ENCODE results near the gene DHRSX. TPM values are rescaled to one million over a fixed set of nuclear protein-coding genes. Genes with fewer than 3 reads are reported as not detected.

Gene DHRSX
- total RNA-seq, 1 experiment from 2014 or later: 21.5 TPM

DNA sequence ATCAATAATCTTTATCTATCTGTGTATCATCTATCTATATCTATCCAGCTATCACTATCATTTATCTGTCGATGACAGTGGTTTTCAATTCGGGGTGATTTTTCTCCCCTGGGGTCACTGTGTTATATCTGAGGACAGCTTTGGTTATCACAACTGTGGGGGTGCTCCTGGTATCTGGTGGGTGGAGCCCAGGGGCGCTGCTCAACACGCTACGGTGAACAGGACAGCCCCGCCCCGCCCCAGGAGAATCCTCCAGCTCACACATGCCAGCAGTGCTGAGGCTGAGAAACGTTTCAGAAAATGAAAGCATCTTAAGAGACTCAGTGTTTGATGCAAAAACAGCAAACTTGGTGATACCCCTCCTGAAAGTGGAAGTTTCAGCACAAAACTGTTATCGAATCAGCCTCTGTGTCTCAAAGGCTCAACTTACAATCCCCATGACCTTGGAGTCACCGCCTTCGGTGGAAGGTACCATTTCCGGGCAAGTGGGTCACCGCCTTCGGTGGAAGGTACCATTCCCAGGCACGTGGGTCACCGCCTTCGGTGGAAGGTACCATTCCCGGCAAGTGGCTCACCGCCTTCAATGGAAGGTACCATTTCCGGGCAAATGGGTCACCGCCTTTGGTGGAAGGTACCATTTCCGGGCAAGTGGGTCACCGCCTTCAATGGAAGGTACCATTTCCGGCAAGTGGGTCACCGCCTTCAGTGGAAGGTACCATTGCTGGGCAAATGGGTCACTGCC is 315.3 kb downstream of the DHRSX start:
- no TSS peak for BruUV-seq (replicated peaks)
- no peak for TF ChIP-seq CTCF (IDR thresholded peaks at IDR 0.05; ENCODE audit: unreplicated experiment)
- no peaks in the 10 kb centered on the region for H3K4me1 Mint-ChIP-seq (ENCODE audit: low read depth, unreplicated experiment)
- H3K4me3 Mint-ChIP-seq (ENCODE audit: low read depth, unreplicated experiment): no peak overlapping the region
- no peak overlapping the region for H3K27ac Mint-ChIP-seq (ENCODE audit: unreplicated experiment)
- no peaks in the 10 kb centered on the region for H3K36me3 Mint-ChIP-seq (ENCODE audit: insufficient read depth, unreplicated experiment)
- H3K27me3 Mint-ChIP-seq (ENCODE audit: unreplicated experiment): no peaks in the 10 kb centered on the region
- peaks cover 8% of the 10 kb centered on the region for H3K9me3 Mint-ChIP-seq (ENCODE audit: low read depth, unreplicated experiment)
- no peak for DNase-seq
- intact Hi-C loops (cut with micrococcal nuclease; ENCODE audit: unreplicated experiment): no loop called here
- CTCF ChIA-PET: no interaction called here

GRCh38 chrX:2184089-2184488 is 316.7 kb downstream of the DHRSX start:
- H3K27me3 Mint-ChIP-seq (ENCODE audit: unreplicated experiment): no peaks in the 10 kb centered on the region
- CTCF ChIA-PET: no interaction called here
- DNase-seq: no peak
- no peak for TF ChIP-seq CTCF (IDR thresholded peaks at IDR 0.05; ENCODE audit: unreplicated experiment)
- peaks cover 8% of the 10 kb centered on the region for H3K9me3 Mint-ChIP-seq (ENCODE audit: low read depth, unreplicated experiment)
- intact Hi-C loops (cut with micrococcal nuclease; ENCODE audit: unreplicated experiment): no loop called here
- BruUV-seq (replicated peaks): no TSS peak
- H3K4me3 Mint-ChIP-seq (ENCODE audit: low read depth, unreplicated experiment): no peak overlapping the region
- no peaks in the 10 kb centered on the region for H3K36me3 Mint-ChIP-seq (ENCODE audit: insufficient read depth, unreplicated experiment)
- no peak overlapping the region for H3K27ac Mint-ChIP-seq (ENCODE audit: unreplicated experiment)
- H3K4me1 Mint-ChIP-seq (ENCODE audit: low read depth, unreplicated experiment): no peaks in the 10 kb centered on the region

DNA sequence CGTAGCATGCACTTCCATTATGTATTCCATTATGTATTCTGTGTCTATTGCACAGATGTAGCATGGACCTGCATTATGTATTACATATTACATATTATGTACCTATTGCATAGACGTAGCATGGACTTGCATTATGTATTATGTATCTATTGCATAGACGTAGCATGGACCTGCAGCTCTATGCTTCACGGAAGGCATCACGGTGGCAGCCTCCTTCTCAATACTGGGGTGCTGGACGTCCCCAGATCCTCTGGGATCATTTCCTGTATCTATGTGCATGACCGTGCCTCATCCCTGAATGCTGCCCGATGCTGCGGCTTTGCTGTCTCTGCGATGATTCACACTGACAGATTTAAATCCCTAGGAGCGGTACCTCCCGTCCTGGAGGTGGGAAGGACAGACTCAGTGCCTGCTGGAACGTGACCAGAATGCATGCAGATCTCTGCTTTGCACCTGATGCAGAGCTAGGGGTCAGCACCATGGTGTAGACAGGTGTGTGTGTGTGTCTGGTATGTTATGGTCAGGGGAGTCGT is 317.5 kb downstream of the DHRSX start:
- Mint-ChIP-seq H3K27ac (ENCODE audit: unreplicated experiment) (no peak overlapping the region), H3K4me3 (ENCODE audit: low read depth, unreplicated experiment) (no peak overlapping the region), H3K9me3 (ENCODE audit: low read depth, unreplicated experiment) (peaks cover 6% of the 10 kb centered on the region), H3K36me3 (ENCODE audit: insufficient read depth, unreplicated experiment) (no peaks in the 10 kb centered on the region), H3K4me1 (ENCODE audit: low read depth, unreplicated experiment) (no peaks in the 10 kb centered on the region), H3K27me3 (ENCODE audit: unreplicated experiment) (no peaks in the 10 kb centered on the region)
- DNase-seq: no peak
- intact Hi-C loops (cut with micrococcal nuclease; ENCODE audit: unreplicated experiment): no loop called here
- TF ChIP-seq CTCF (IDR thresholded peaks at IDR 0.05; ENCODE audit: unreplicated experiment): no peak
- BruUV-seq (replicated peaks): no TSS peak
- CTCF ChIA-PET: no interaction called here

DNA sequence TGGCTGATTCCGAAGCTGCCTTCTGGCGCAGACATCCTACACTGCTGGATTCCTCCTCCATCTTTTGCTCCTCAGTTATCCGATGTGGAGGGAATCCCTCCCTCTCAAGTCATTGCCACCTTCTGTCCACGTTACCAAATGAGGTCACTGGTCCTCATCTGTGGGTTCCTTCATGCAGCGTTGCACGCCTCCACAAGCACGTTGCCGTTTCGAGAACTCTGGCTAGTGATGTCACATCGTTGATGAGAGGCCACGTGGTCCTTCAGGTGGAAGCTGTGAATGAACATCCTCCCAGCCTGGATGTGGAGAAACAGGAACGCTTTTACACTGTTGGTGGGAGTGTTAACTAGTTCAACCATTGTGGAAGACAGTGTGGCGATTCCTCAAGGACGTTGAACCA is 323.2 kb downstream of the DHRSX start:
- Mint-ChIP-seq H3K4me1 (ENCODE audit: low read depth, unreplicated experiment) (no peaks in the 10 kb centered on the region), H3K4me3 (ENCODE audit: low read depth, unreplicated experiment) (no peak overlapping the region), H3K36me3 (ENCODE audit: insufficient read depth, unreplicated experiment) (no peaks in the 10 kb centered on the region), H3K27me3 (ENCODE audit: unreplicated experiment) (no peaks in the 10 kb centered on the region), H3K27ac (ENCODE audit: unreplicated experiment) (no peak overlapping the region), H3K9me3 (ENCODE audit: low read depth, unreplicated experiment) (peaks cover 4% of the 10 kb centered on the region)
- no peak for TF ChIP-seq CTCF (IDR thresholded peaks at IDR 0.05; ENCODE audit: unreplicated experiment)
- no TSS peak for BruUV-seq (replicated peaks)
- no peak for DNase-seq
- CTCF ChIA-PET: no interaction called here
- intact Hi-C loops (cut with micrococcal nuclease; ENCODE audit: unreplicated experiment): no loop called here
